Liver (tissue), 9 donors: ENCODE results near the gene MED28. TPM values are rescaled to one million over a fixed set of nuclear protein-coding genes. Genes with fewer than 3 reads are reported as not detected.

ENCODE experiments used
- DNase-seq: peaks from one replicate; pipeline ENCODE4 v3.0.0-alpha.2; 2017; ENCODE audit warnings: low spot score
- H3K27ac ChIP-seq, 2 donors: one replicate each; pipeline ENCODE4 v1.7.0; 2013; ENCODE audit warnings: inconsistent platforms in 2 of 2, low read length in 2 of 2, control low read depth in 1 of 2, low read depth in 1 of 2, mild to moderate bottlenecking in 1 of 2
- H3K27me3 ChIP-seq, 4 donors: one replicate each; pipeline versions ENCODE4 v1.6.1 to v1.7.0; 2013; ENCODE audit warnings: low read length in 3 of 4, inconsistent platforms in 1 of 4, mild to moderate bottlenecking in 1 of 4, moderate library complexity in 1 of 4; ENCODE audit not compliant: control insufficient read depth in 4 of 4, insufficient read depth in 4 of 4
- H3K36me3 ChIP-seq, 4 donors: one replicate each; pipeline versions ENCODE4 v1.6.1 to v1.7.0; 2013; ENCODE audit warnings: low read length in 3 of 4, mild to moderate bottlenecking in 3 of 4, low read depth in 1 of 4, moderate library complexity in 1 of 4; ENCODE audit not compliant: control insufficient read depth in 4 of 4, insufficient read depth in 3 of 4
- H3K4me1 ChIP-seq, 4 donors: one replicate each; pipeline versions ENCODE4 v1.6.1 to v1.7.0; 2013; ENCODE audit warnings: low read length in 3 of 4, mild to moderate bottlenecking in 3 of 4, moderate library complexity in 1 of 4; ENCODE audit not compliant: control insufficient read depth in 4 of 4, insufficient read depth in 4 of 4
- H3K4me3 ChIP-seq, 3 donors: one replicate each; pipeline versions ENCODE4 v1.6.1 to v1.7.0; 2013; ENCODE audit warnings: low read length in 3 of 3, control low read depth in 1 of 3, low read depth in 1 of 3, mild to moderate bottlenecking in 1 of 3
- H3K9ac ChIP-seq, 2 donors: one replicate each; pipeline ENCODE4 v1.7.0; 2013; ENCODE audit warnings: low read length in 2 of 2, mild to moderate bottlenecking in 2 of 2, moderate library complexity in 2 of 2, control low read depth in 1 of 2, low read depth in 1 of 2
- H3K9me3 ChIP-seq, 4 donors: one replicate each; pipeline versions ENCODE4 v1.6.1 to v1.7.0; 2013; ENCODE audit warnings: low read length in 3 of 4; ENCODE audit not compliant: control insufficient read depth in 4 of 4
- ATF3 ChIP-seq: IDR thresholded peaks from 2 replicates; pipeline ENCODE4 v1.6.1; 2016; ENCODE audit warnings: antibody characterized with exemption
- CTCF ChIP-seq: fragments of 150-350 bp; IDR thresholded peaks from 2 replicates; pipeline ENCODE4 v1.5.1; 2017; ENCODE audit warnings: improper control_type of control experiment, low read depth, low read length; ENCODE audit not compliant: missing input control
- EGR1 ChIP-seq, 2 donors: IDR thresholded peaks; 2 replicates each; pipeline ENCODE4 v1.6.1; 2016 to 2018; ENCODE audit warnings: antibody characterized with exemption in 2 of 2, low read depth in 2 of 2
- FOXA1 ChIP-seq: IDR thresholded peaks from 2 replicates; pipeline ENCODE4 v1.6.1; 2016; ENCODE audit warnings: antibody characterized with exemption
- FOXA2 ChIP-seq: IDR thresholded peaks from 2 replicates; pipeline ENCODE4 v1.6.1; 2016; ENCODE audit warnings: antibody characterized with exemption
- GABPA ChIP-seq, 2 donors: IDR thresholded peaks in 1 of 2; conservative IDR thresholded peaks in 1 of 2; 2 replicates each; pipeline ENCODE4 v1.6.1; 2016; ENCODE audit warnings: antibody characterized with exemption in 2 of 2, mild to moderate bottlenecking in 1 of 2, moderate library complexity in 1 of 2
- HNF4A ChIP-seq, 2 donors: conservative IDR thresholded peaks; 2 replicates each; pipeline ENCODE4 v1.6.1; 2016; ENCODE audit warnings: antibody characterized with exemption in 2 of 2, mild to moderate bottlenecking in 2 of 2
- HNF4G ChIP-seq: IDR thresholded peaks from 2 replicates; pipeline ENCODE4 v1.6.1; 2016; ENCODE audit warnings: antibody characterized with exemption
- JUND ChIP-seq, 2 donors: IDR thresholded peaks; 2 replicates each; pipeline ENCODE4 v1.6.1; 2016; ENCODE audit warnings: antibody characterized with exemption in 2 of 2
- MAX ChIP-seq: IDR thresholded peaks from 2 replicates; pipeline ENCODE4 v1.6.1; 2016; ENCODE audit warnings: antibody characterized with exemption
- NR2F2 ChIP-seq: IDR thresholded peaks from 2 replicates; pipeline ENCODE4 v1.6.1; 2016; ENCODE audit warnings: antibody characterized with exemption
- RAD21 ChIP-seq, 2 donors: IDR thresholded peaks; 2 replicates each; pipeline ENCODE4 v1.6.1; 2016; ENCODE audit warnings: antibody characterized with exemption in 2 of 2, mild to moderate bottlenecking in 2 of 2
- REST ChIP-seq: IDR thresholded peaks from 2 replicates; pipeline ENCODE4 v1.6.1; 2016; ENCODE audit warnings: antibody characterized with exemption, mild to moderate bottlenecking
- RXRA ChIP-seq, 2 donors: IDR thresholded peaks; 2 replicates each; pipeline ENCODE4 v1.6.1; 2017 to 2018; ENCODE audit warnings: antibody characterized with exemption in 2 of 2, mild to moderate bottlenecking in 1 of 2
- SP1 ChIP-seq: IDR thresholded peaks from 2 replicates; pipeline ENCODE4 v1.6.1; 2018; ENCODE audit warnings: antibody characterized with exemption, mild to moderate bottlenecking
- TAF1 ChIP-seq: conservative IDR thresholded peaks from 2 replicates; pipeline ENCODE4 v1.6.1; 2016; ENCODE audit warnings: antibody characterized with exemption, mild to moderate bottlenecking
- YY1 ChIP-seq: IDR thresholded peaks from 2 replicates; pipeline ENCODE4 v1.6.1; 2016; ENCODE audit warnings: antibody characterized with exemption, mild to moderate bottlenecking
- ZBTB33 ChIP-seq: IDR thresholded peaks from 2 replicates; pipeline ENCODE4 v1.6.1; 2016; ENCODE audit warnings: antibody characterized with exemption
- WGBS: extraction: QIAGEN DNeasy Blood & Tissue Kit; methylation state at CpG from one replicate; pipeline ENCODE4 v1.1.7; 2013; 5-methylcytosine and 5-hydroxymethylcytosine counted together
- polyA plus RNA-seq, 2 donors: library from polyadenylated mRNA; stranded (reverse) in 1 of 2; unstranded in 1 of 2; fragments of 200-250 nt in 1 of 2; fragments of >200 nt in 1 of 2; fragmentation: Nextera tagmentation in 1 of 2; extraction: Ambion mirVana in 1 of 2; gene quantifications; one replicate each; pipeline versions ENCODE4 v1.2.1 to v1.2.3, GENCODE V29; 2013 to 2015
- total RNA-seq, 2 donors: library from RNA; depleted of rRNA; stranded (reverse); fragments of >200 nt; gene quantifications; one replicate each; pipeline ENCODE4 v1.2.3, GENCODE V29; 2014
- donor health status: healthy.
- donor health status: healthy.
- donor health status: healthy.
- donor health status: healthy.
- donor health status: healthy.

Gene MED28
- total and polyA plus RNA-seq, 4 donors = 6.3 to 26.8 (median 9.1) TPM

- no peaks in the 10 kb centered on the region for H3K36me3 ChIP-seq
- WGBS = 82% methylated on average over 3 of the region's 3 CpGs
- DNase-seq = no peak
- no peak overlapping the region for H3K27ac ChIP-seq
- H3K9me3 ChIP-seq = no peaks in the 10 kb centered on the region
- no peak overlapping the region for H3K4me3 ChIP-seq
- H3K27me3 ChIP-seq = peaks cover 0 to 3% (median 0%) of the 10 kb centered on the region in 4 donors
- H3K4me1 ChIP-seq = no peaks in the 10 kb centered on the region
- TF ChIP-seq ZBTB33 (no peak), EGR1 (IDR thresholded peaks at IDR 0.05; ENCODE audit: low read depth in 2 of 2) (no peak), SP1 (no peak), RAD21 (IDR thresholded peaks at IDR 0.05) (no peak), HNF4A (conservative IDR thresholded peaks at IDR 0.05) (no peak), JUND (IDR thresholded peaks at IDR 0.05) (no peak), MAX (no peak)
- no peak overlapping the region for H3K9ac ChIP-seq
Measured at GRCh38 chr4:17662694-17663093, 48.3 kb downstream of the MED28 start.

GRCh38 chr4:17664755-17665154 lies 50.3 kb downstream of the MED28 start:
- H3K4me1 ChIP-seq = no peaks in the 10 kb centered on the region
- no peak overlapping the region for H3K4me3 ChIP-seq
- TF ChIP-seq SP1 (no peak), TAF1 (no peak), RAD21 (IDR thresholded peaks at IDR 0.05) (no peak), RXRA (IDR thresholded peaks at IDR 0.05) (no peak), HNF4A (conservative IDR thresholded peaks at IDR 0.05) (no peak), FOXA1 (no peak), EGR1 (IDR thresholded peaks at IDR 0.05; ENCODE audit: low read depth in 2 of 2) (no peak), GABPA (IDR thresholded peaks at IDR 0.05 in 1 of 2, conservative IDR thresholded peaks at IDR 0.05 in 1 of 2) (no peak), REST (no peak), FOXA2 (no peak), JUND (IDR thresholded peaks at IDR 0.05) (no peak), ATF3 (no peak), YY1 (no peak), HNF4G (no peak), MAX (no peak), CTCF (no peak), NR2F2 (no peak), ZBTB33 (no peak)
- H3K36me3 ChIP-seq = no peaks in the 10 kb centered on the region
- H3K9me3 ChIP-seq = no peaks in the 10 kb centered on the region
- DNase-seq = no peak
- peaks cover 0 to 3% (median 0%) of the 10 kb centered on the region in 4 donors for H3K27me3 ChIP-seq
- no peak overlapping the region for H3K9ac ChIP-seq
- WGBS = 66% methylated on average over 4 of the region's 4 CpGs
- H3K27ac ChIP-seq = no peak overlapping the region
